H1 (cell line): Measurements from ENCODE around the gene OR52B6. TPM values are rescaled to one million over a fixed set of nuclear protein-coding genes. Genes with fewer than 3 reads are reported as not detected.

Experiments used
- CTCF ChIA-PET: fragments of 300-600 bp; sonication (Branson Sonifier 250); formaldehyde crosslinking; loops from one replicate; lab custom pipeline; 2021; ENCODE audit not compliant: partially characterized antibody; lab: Charles Lee
- POLR2A ChIA-PET: fragments of 300-600 bp; sonication (Branson Sonifier 250); formaldehyde crosslinking; loops from one replicate; lab custom pipeline; 2021; ENCODE audit warnings: inconsistent platforms; ENCODE audit not compliant: partially characterized antibody; lab: Charles Lee
- DNase-seq, 2 experiments: peaks; one replicate each; pipeline versions ENCODE4 v3.0.0 to v3.0.0-alpha.2; 2010 to 2022; ENCODE audit warnings: low spot score in 2 of 2, low read depth in 1 of 2, mixed read lengths in 1 of 2
- FAIRE-seq: peaks from 2 replicates; lab custom pipeline; 2011; peaks lifted over from hg19 to GRCh38; lab: Jason Lieb, UNC
- H2AFZ ChIP-seq: 2 replicates; pipeline ENCODE4 v1.8.1; 2012; ENCODE audit warnings: low read length, inconsistent platforms
- H2AK5ac ChIP-seq: 2 replicates; pipeline ENCODE4 v1.6.1; 2013; ENCODE audit warnings: low read depth, low read length
- H2BK120ac ChIP-seq: replicated peaks from 2 replicates; pipeline ENCODE3; 2013; ENCODE audit warnings: low read depth, low read length, inconsistent platforms
- H2BK12ac ChIP-seq: 2 replicates; pipeline ENCODE4 v1.6.1; 2013; ENCODE audit warnings: low read depth, low read length
- H2BK15ac ChIP-seq: 2 replicates; pipeline ENCODE4 v1.6.1; 2013; ENCODE audit warnings: low read length
- H2BK20ac ChIP-seq: 2 replicates; pipeline ENCODE4 v1.6.1; 2013; ENCODE audit warnings: low read length
- H2BK5ac ChIP-seq: 2 replicates; pipeline ENCODE4 v1.6.1; 2013; ENCODE audit warnings: low read depth, low read length
- H3K14ac ChIP-seq: 2 replicates; pipeline ENCODE4 v1.6.1; 2013; ENCODE audit warnings: inconsistent platforms; ENCODE audit not compliant: insufficient read length
- H3K18ac ChIP-seq: 2 replicates; pipeline ENCODE4 v1.6.1; 2013; ENCODE audit warnings: low read length; ENCODE audit errors: extremely low read depth
- H3K23ac ChIP-seq: 2 replicates; pipeline ENCODE4 v1.6.1; 2013; ENCODE audit warnings: inconsistent platforms; ENCODE audit not compliant: insufficient read length
- H3K23me2 ChIP-seq: 2 replicates; pipeline ENCODE4 v1.6.1; 2013; ENCODE audit warnings: low read depth, low read length
- H3K27ac ChIP-seq: 2 replicates; pipeline ENCODE4 v1.6.1; 2011; ENCODE audit warnings: low read depth, low read length, inconsistent platforms
- H3K27me3 ChIP-seq, 4 experiments: replicated peaks in 1 of 4; 1 replicate in 1 of 4; 2 replicates in 3 of 4; pipeline versions ENCODE4 v1.6.1 to v1.8.1; 2011 to 2013; ENCODE audit warnings: low read length in 3 of 4, mild to moderate bottlenecking in 3 of 4, inconsistent platforms in 2 of 4, mixed read lengths in 2 of 4, moderate library complexity in 1 of 4; ENCODE audit not compliant: control insufficient read depth in 3 of 4, insufficient read depth in 3 of 4; ENCODE audit errors: extremely low read depth in 1 of 4
- H3K36me3 ChIP-seq, 4 experiments: 2 replicates each; pipeline versions ENCODE4 v1.6.1 to v1.8.1; 2011 to 2013; ENCODE audit warnings: mild to moderate bottlenecking in 4 of 4, low read length in 3 of 4, moderate library complexity in 2 of 4, control low read depth in 1 of 4, inconsistent platforms in 1 of 4; ENCODE audit not compliant: insufficient read depth in 4 of 4, control insufficient read depth in 2 of 4
- H3K4ac ChIP-seq: replicated peaks from 2 replicates; pipeline ENCODE3; 2013; ENCODE audit warnings: low read length, low read depth, mixed read lengths, inconsistent platforms; ENCODE audit not compliant: insufficient read length
- H3K4me1 ChIP-seq, 4 experiments: replicated peaks in 1 of 4; 1 replicate in 1 of 4; 2 replicates in 3 of 4; pipeline versions ENCODE4 v1.6.1 to v1.8.1; 2011 to 2013; ENCODE audit warnings: low read length in 3 of 4, inconsistent platforms in 2 of 4, mixed read lengths in 1 of 4; ENCODE audit not compliant: insufficient read depth in 4 of 4, control insufficient read depth in 3 of 4
- H3K4me2 ChIP-seq, 2 experiments: 2 replicates each; pipeline versions ENCODE4 v1.6.1 to v1.8.1; 2011 to 2013; ENCODE audit warnings: low read depth in 2 of 2, low read length in 2 of 2, control low read depth in 1 of 2, inconsistent platforms in 1 of 2, mild to moderate bottlenecking in 1 of 2; ENCODE audit not compliant: insufficient read depth in 1 of 2
- H3K4me3 ChIP-seq, 4 experiments: fragments of 200-600, 300-600 bp in 1 of 4; sonication (generic), shearing (Covaris generic), sonication (Bioruptor Twin) in 1 of 4; 2 replicates each; pipeline versions ENCODE4 v1.5.1 to v1.8.1; 2011 to 2016; ENCODE audit warnings: low read length in 4 of 4, low read depth in 3 of 4, control low read depth in 2 of 4, inconsistent platforms in 2 of 4, mild to moderate bottlenecking in 2 of 4, mixed read lengths in 1 of 4, moderate library complexity in 1 of 4; ENCODE audit not compliant: insufficient read depth in 2 of 4; ENCODE audit errors: extremely low read depth in 1 of 4
- H3K56ac ChIP-seq: replicated peaks from 2 replicates; pipeline ENCODE3; 2013; ENCODE audit warnings: low read depth, mild to moderate bottlenecking, mixed read lengths, low read length, inconsistent platforms; ENCODE audit not compliant: insufficient read length
- H3K79me1 ChIP-seq: 2 replicates; pipeline ENCODE4 v1.6.1; 2013; ENCODE audit warnings: low read depth, low read length, control low read depth
- H3K79me2 ChIP-seq, 2 experiments: 2 replicates each; pipeline versions ENCODE4 v1.6.1 to v1.8.1; 2012 to 2013; ENCODE audit warnings: low read length in 2 of 2, mild to moderate bottlenecking in 2 of 2, inconsistent platforms in 1 of 2; ENCODE audit not compliant: insufficient read depth in 2 of 2, control insufficient read depth in 1 of 2
- H3K9ac ChIP-seq, 4 experiments: replicated peaks in 1 of 4; 1 replicate in 1 of 4; 2 replicates in 3 of 4; pipeline versions ENCODE4 v1.6.1 to v1.8.1; 2011 to 2013; ENCODE audit warnings: low read depth in 3 of 4, low read length in 3 of 4, control low read depth in 2 of 4, mild to moderate bottlenecking in 2 of 4, moderate library complexity in 2 of 4, inconsistent platforms in 1 of 4; ENCODE audit errors: extremely low read depth in 1 of 4
- H3K9me3 ChIP-seq, 2 experiments: 2 replicates each; pipeline versions ENCODE4 v1.6.1 to v1.8.1; 2012 to 2013; ENCODE audit warnings: mild to moderate bottlenecking in 2 of 2, moderate library complexity in 2 of 2, control low read depth in 1 of 2, inconsistent platforms in 1 of 2, low read depth in 1 of 2, low read length in 1 of 2, mixed read lengths in 1 of 2; ENCODE audit not compliant: insufficient read depth in 2 of 2
- H4K20me1 ChIP-seq, 2 experiments: replicated peaks in 1 of 2; 2 replicates each; pipeline versions ENCODE3 to v1.8.1; 2011 to 2013; ENCODE audit warnings: inconsistent platforms in 2 of 2, low read length in 2 of 2, mild to moderate bottlenecking in 1 of 2; ENCODE audit not compliant: insufficient read depth in 2 of 2, control insufficient read depth in 1 of 2
- H4K5ac ChIP-seq: 2 replicates; pipeline ENCODE4 v1.6.1; 2013; ENCODE audit warnings: low read length, low read depth, mixed read lengths, inconsistent platforms; ENCODE audit not compliant: insufficient read length
- H4K8ac ChIP-seq: 2 replicates; pipeline ENCODE4 v1.8.0; 2013; ENCODE audit warnings: mild to moderate bottlenecking, moderate library complexity, low read length, inconsistent platforms; ENCODE audit not compliant: insufficient read depth; ENCODE audit errors: extremely low read depth
- H4K91ac ChIP-seq: replicated peaks from 2 replicates; pipeline ENCODE3; 2013; ENCODE audit warnings: low read length, mixed read lengths, inconsistent platforms; ENCODE audit not compliant: insufficient read length
- BCL11A ChIP-seq, 2 experiments: IDR thresholded peaks; one replicate each; pipeline ENCODE4 v1.6.1; 2011; ENCODE audit warnings: low read depth in 2 of 2, low read length in 2 of 2, mild to moderate bottlenecking in 2 of 2
- FOSL1 ChIP-seq: IDR thresholded peaks from 2 replicates; pipeline ENCODE4 v1.6.1; 2011; ENCODE audit warnings: mild to moderate bottlenecking, low read depth, low read length, moderate library complexity; ENCODE audit not compliant: insufficient read depth
- HDAC2 ChIP-seq, 2 experiments: fragments of 300-600 bp in 1 of 2; sonication (generic) in 1 of 2; IDR thresholded peaks; 2 replicates each; pipeline ENCODE4 v1.6.1; 2011 to 2012; ENCODE audit warnings: low read depth in 2 of 2, low read length in 2 of 2, mild to moderate bottlenecking in 2 of 2, moderate library complexity in 2 of 2, borderline replicate concordance in 1 of 2, inconsistent platforms in 1 of 2
- JUND ChIP-seq: IDR thresholded peaks from 2 replicates; pipeline ENCODE4 v1.6.1; 2011; ENCODE audit warnings: mild to moderate bottlenecking, improper control_type of control experiment, low read length
- KDM5A ChIP-seq: fragments of 200-600 bp; IDR thresholded peaks from 2 replicates; pipeline ENCODE4 v1.7.1; 2012; ENCODE audit warnings: mild to moderate bottlenecking, low read length, inconsistent platforms, mixed read lengths
- POLR2A ChIP-seq, 2 experiments: IDR thresholded peaks; 1 replicate in 1 of 2; 2 replicates in 1 of 2; pipeline ENCODE4 v1.6.1; 2011; ENCODE audit warnings: low read depth in 2 of 2, low read length in 2 of 2, mild to moderate bottlenecking in 2 of 2; ENCODE audit errors: control extremely low read depth in 1 of 2
- SIRT6 ChIP-seq: IDR thresholded peaks from one replicate; pipeline ENCODE4 v1.7.1; 2012; ENCODE audit warnings: low read length, inconsistent platforms
- SP1 ChIP-seq: IDR thresholded peaks from 2 replicates; pipeline ENCODE4 v1.6.1; 2011; ENCODE audit warnings: low read depth, low read length
- SRF ChIP-seq: IDR thresholded peaks from 2 replicates; pipeline ENCODE4 v1.6.1; 2011; ENCODE audit warnings: mild to moderate bottlenecking, low read depth, low read length, moderate library complexity
- TAF1 ChIP-seq: IDR thresholded peaks from 2 replicates; pipeline ENCODE4 v1.6.1; 2011; ENCODE audit warnings: mild to moderate bottlenecking, low read depth, low read length
- TCF12 ChIP-seq: IDR thresholded peaks from 2 replicates; pipeline ENCODE4 v1.6.1; 2011; ENCODE audit warnings: low read depth, mild to moderate bottlenecking, low read length
- WGBS, 2 experiments: shearing (Covaris generic) in 1 of 2; methylation state at CpG; one replicate each; pipeline versions ENCODE4 v1.1.6 to v1.1.7; 2013 to 2015; ENCODE audit warnings: low lambda C conversion rate in 2 of 2, mixed read lengths in 2 of 2, inconsistent platforms in 1 of 2, low coverage in 1 of 2, missing lambda C conversion rate in 1 of 2; ENCODE audit not compliant: insufficient replicate concordance in 2 of 2, insufficient coverage in 1 of 2, insufficient read length in 1 of 2; ENCODE audit errors: extremely low coverage in 1 of 2, missing lambda C conversion rate in 1 of 2; 5-methylcytosine and 5-hydroxymethylcytosine counted together
- long read RNA-seq, 2 experiments: library from RNA in 1 of 2; library from capped mRNA in 1 of 2; stranded (forward); transcript quantifications; one replicate each; pipeline ENCODE4 v2.0.0, GENCODE V29; 2021; ENCODE audit warnings: inconsistent platforms in 1 of 2
- polyA minus RNA-seq, 3 experiments: library from RNA; depleted of rRNA, polyadenylated mRNA; stranded (reverse); fragments of >200 nt; gene quantifications; 1 replicate in 2 of 3; 2 replicates in 1 of 3; pipeline ENCODE4 v1.2.3, GENCODE V29; 2011
- polyA plus RNA-seq, 7 experiments: library from polyadenylated mRNA; depleted of rRNA in 3 of 7; stranded (reverse) in 5 of 7; unstranded in 2 of 7; fragments of >200 nt in 5 of 7; fragments of 200-250 nt in 2 of 7; gene quantifications; 1 replicate in 5 of 7; 2 replicates in 1 of 7; 4 replicates in 1 of 7; pipeline versions ENCODE4 v1.2.1 to v1.2.3, GENCODE V29; 2011 to 2013; ENCODE audit warnings: missing spikeins in 2 of 7, mixed read lengths in 2 of 7
- total RNA-seq: library from RNA; stranded (reverse); fragmentation: NEBNext Ultra II Directional; extraction: Animal tissue kit (Norgen Biotek cat#: 25700); gene quantifications from 2 replicates; pipeline ENCODE4 v1.2.1, GENCODE V29; 2021

Gene OR52B6, protein sequence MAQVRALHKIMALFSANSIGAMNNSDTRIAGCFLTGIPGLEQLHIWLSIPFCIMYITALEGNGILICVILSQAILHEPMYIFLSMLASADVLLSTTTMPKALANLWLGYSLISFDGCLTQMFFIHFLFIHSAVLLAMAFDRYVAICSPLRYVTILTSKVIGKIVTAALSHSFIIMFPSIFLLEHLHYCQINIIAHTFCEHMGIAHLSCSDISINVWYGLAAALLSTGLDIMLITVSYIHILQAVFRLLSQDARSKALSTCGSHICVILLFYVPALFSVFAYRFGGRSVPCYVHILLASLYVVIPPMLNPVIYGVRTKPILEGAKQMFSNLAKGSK
- total RNA-seq = not detected in 2 replicates
- polyA plus RNA-seq (2011; rRNA removed) = not detected in 2 replicates
- polyA plus RNA-seq (2011; cell fraction: cytosol; rRNA removed) = not detected
- not detected for polyA plus RNA-seq (2011; cell fraction: nucleus; rRNA removed)
- not detected in 4 replicates for polyA plus RNA-seq (2012, experiment 1 of 2)
- polyA plus RNA-seq (2012, experiment 2 of 2) = not detected
- not detected for polyA plus RNA-seq (2013, experiment 1 of 2)
- not detected for polyA plus RNA-seq (2013, experiment 2 of 2)
- not detected in 2 replicates for polyA minus RNA-seq (2011; rRNA and poly(A)+ RNA removed)
- polyA minus RNA-seq (2011; cell fraction: cytosol; rRNA and poly(A)+ RNA removed) = not detected
- not detected for polyA minus RNA-seq (2011; cell fraction: nucleus; rRNA and poly(A)+ RNA removed)
- long read RNA-seq, experiment 1 = 0 reads
- long read RNA-seq, experiment 2 = 0 reads

DNA sequence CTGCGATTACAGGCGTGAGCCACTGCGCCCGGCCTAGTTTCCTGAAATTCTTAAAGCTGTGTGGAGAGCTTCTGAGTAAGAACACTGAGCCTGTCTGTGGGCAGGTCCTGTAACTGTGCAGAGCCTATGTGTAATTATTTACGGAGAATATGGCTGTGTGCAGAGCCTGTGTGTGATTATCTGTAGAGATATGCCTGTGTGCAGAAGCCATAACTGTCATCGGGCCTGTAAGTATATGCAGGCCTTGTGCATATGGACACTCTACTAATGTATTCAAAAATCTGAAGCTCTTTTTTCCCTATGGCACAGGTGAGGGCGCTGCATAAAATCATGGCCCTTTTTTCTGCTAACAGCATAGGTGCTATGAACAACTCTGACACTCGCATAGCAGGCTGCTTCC is at the start of gene OR52B6:
Gene OR52B6 (plus strand): TSS at position 301 of the 400 bp plus-strand sequence. CDS start 0 bp downstream, at position 301.
- Histone ChIP-seq H3K4me1 (no peaks in the 10 kb centered on the region), H3K56ac (no peak within 1 kb of the TSS), H3K23me2 (no peaks in the 10 kb centered on the region), H3K27ac (no peak within 1 kb of the TSS), H3K4ac (no peak within 1 kb of the TSS), H2BK12ac (no peak within 1 kb of the TSS), H4K8ac (no peak within 1 kb of the TSS), H3K4me2 (no peak within 1 kb of the TSS), H2BK15ac (no peak within 1 kb of the TSS), H3K9me3 (no peaks in the 10 kb centered on the region), H4K91ac (no peak within 1 kb of the TSS), H3K18ac (no peak within 1 kb of the TSS), H2BK5ac (no peak within 1 kb of the TSS), H2AK5ac (no peak within 1 kb of the TSS), H2BK20ac (no peak within 1 kb of the TSS), H3K36me3 (no peaks in the 10 kb centered on the region), H3K9ac (no peak within 1 kb of the TSS), H3K14ac (no peak within 1 kb of the TSS), H3K23ac (no peak within 1 kb of the TSS), H3K4me3 (no peak within 1 kb of the TSS), H4K5ac (no peak within 1 kb of the TSS), H2AFZ (no peak within 1 kb of the TSS), H2BK120ac (no peak within 1 kb of the TSS), H3K27me3 (no peaks in the 10 kb centered on the region), H3K79me2 (no peaks in the 10 kb centered on the region), H4K20me1 (no peaks in the 10 kb centered on the region), H3K79me1 (no peaks in the 10 kb centered on the region)
- no peak for DNase-seq
- FAIRE-seq = no peak
- 97% methylated on average over 8 of the region's 8 CpGs; no CpG with 5 or more reads in 1 of the 2 experiments for WGBS, 2 experiments
- CTCF ChIA-PET = interaction anchor here (0.8 kb wide), 1 partner anchor 18 kb away, joined by 3 read pairs; no protein-coding TSS in a partner anchor
- TF ChIP-seq FOSL1 = no peak
- TF ChIP-seq TAF1 = no peak
- TF ChIP-seq JUND = no peak
- TF ChIP-seq POLR2A (IDR thresholded peaks at IDR 0.05; ENCODE audit: control extremely low read depth in 1 of 2, low read depth in 2 of 2, low read length in 2 of 2) = no peak
- no peak for TF ChIP-seq HDAC2 (IDR thresholded peaks at IDR 0.05; ENCODE audit: borderline replicate concordance in 1 of 2, low read depth in 2 of 2, low read length in 2 of 2)
- TF ChIP-seq SRF = no peak
- no peak for TF ChIP-seq SP1
- no peak for TF ChIP-seq BCL11A (IDR thresholded peaks at IDR 0.05; ENCODE audit: low read depth in 2 of 2, low read length in 2 of 2)
- TF ChIP-seq KDM5A = no peak
- no peak for TF ChIP-seq TCF12
- TF ChIP-seq SIRT6 = no peak
- POLR2A ChIA-PET = no interaction called here
